Liver (tissue), 9 donors: Measurements from ENCODE around the gene STOML2. TPM values are rescaled to one million over a fixed set of nuclear protein-coding genes. Genes with fewer than 3 reads are reported as not detected.

Experiments used
- DNase-seq: peaks from one replicate; pipeline ENCODE4 v3.0.0-alpha.2; 2017; ENCODE audit warnings: low spot score
- H3K27ac ChIP-seq, 2 donors: one replicate each; pipeline ENCODE4 v1.7.0; 2013; ENCODE audit warnings: inconsistent platforms in 2 of 2, low read length in 2 of 2, control low read depth in 1 of 2, low read depth in 1 of 2, mild to moderate bottlenecking in 1 of 2
- H3K27me3 ChIP-seq, 4 donors: one replicate each; pipeline versions ENCODE4 v1.6.1 to v1.7.0; 2013; ENCODE audit warnings: low read length in 3 of 4, inconsistent platforms in 1 of 4, mild to moderate bottlenecking in 1 of 4, moderate library complexity in 1 of 4; ENCODE audit not compliant: control insufficient read depth in 4 of 4, insufficient read depth in 4 of 4
- H3K36me3 ChIP-seq, 4 donors: one replicate each; pipeline versions ENCODE4 v1.6.1 to v1.7.0; 2013; ENCODE audit warnings: low read length in 3 of 4, mild to moderate bottlenecking in 3 of 4, low read depth in 1 of 4, moderate library complexity in 1 of 4; ENCODE audit not compliant: control insufficient read depth in 4 of 4, insufficient read depth in 3 of 4
- H3K4me1 ChIP-seq, 4 donors: one replicate each; pipeline versions ENCODE4 v1.6.1 to v1.7.0; 2013; ENCODE audit warnings: low read length in 3 of 4, mild to moderate bottlenecking in 3 of 4, moderate library complexity in 1 of 4; ENCODE audit not compliant: control insufficient read depth in 4 of 4, insufficient read depth in 4 of 4
- H3K4me3 ChIP-seq, 3 donors: one replicate each; pipeline versions ENCODE4 v1.6.1 to v1.7.0; 2013; ENCODE audit warnings: low read length in 3 of 3, control low read depth in 1 of 3, low read depth in 1 of 3, mild to moderate bottlenecking in 1 of 3
- H3K9ac ChIP-seq, 2 donors: one replicate each; pipeline ENCODE4 v1.7.0; 2013; ENCODE audit warnings: low read length in 2 of 2, mild to moderate bottlenecking in 2 of 2, moderate library complexity in 2 of 2, control low read depth in 1 of 2, low read depth in 1 of 2
- H3K9me3 ChIP-seq, 4 donors: one replicate each; pipeline versions ENCODE4 v1.6.1 to v1.7.0; 2013; ENCODE audit warnings: low read length in 3 of 4; ENCODE audit not compliant: control insufficient read depth in 4 of 4
- EGR1 ChIP-seq, 2 donors: IDR thresholded peaks; 2 replicates each; pipeline ENCODE4 v1.6.1; 2016 to 2018; ENCODE audit warnings: antibody characterized with exemption in 2 of 2, low read depth in 2 of 2
- FOXA1 ChIP-seq: IDR thresholded peaks from 2 replicates; pipeline ENCODE4 v1.6.1; 2016; ENCODE audit warnings: antibody characterized with exemption
- FOXA2 ChIP-seq: IDR thresholded peaks from 2 replicates; pipeline ENCODE4 v1.6.1; 2016; ENCODE audit warnings: antibody characterized with exemption
- GABPA ChIP-seq, 2 donors: IDR thresholded peaks in 1 of 2; conservative IDR thresholded peaks in 1 of 2; 2 replicates each; pipeline ENCODE4 v1.6.1; 2016; ENCODE audit warnings: antibody characterized with exemption in 2 of 2, mild to moderate bottlenecking in 1 of 2, moderate library complexity in 1 of 2
- HNF4A ChIP-seq, 2 donors: conservative IDR thresholded peaks; 2 replicates each; pipeline ENCODE4 v1.6.1; 2016; ENCODE audit warnings: antibody characterized with exemption in 2 of 2, mild to moderate bottlenecking in 2 of 2
- HNF4G ChIP-seq: IDR thresholded peaks from 2 replicates; pipeline ENCODE4 v1.6.1; 2016; ENCODE audit warnings: antibody characterized with exemption
- JUND ChIP-seq, 2 donors: IDR thresholded peaks; 2 replicates each; pipeline ENCODE4 v1.6.1; 2016; ENCODE audit warnings: antibody characterized with exemption in 2 of 2
- NR2F2 ChIP-seq: IDR thresholded peaks from 2 replicates; pipeline ENCODE4 v1.6.1; 2016; ENCODE audit warnings: antibody characterized with exemption
- RAD21 ChIP-seq, 2 donors: IDR thresholded peaks; 2 replicates each; pipeline ENCODE4 v1.6.1; 2016; ENCODE audit warnings: antibody characterized with exemption in 2 of 2, mild to moderate bottlenecking in 2 of 2
- RXRA ChIP-seq, 2 donors: IDR thresholded peaks; 2 replicates each; pipeline ENCODE4 v1.6.1; 2017 to 2018; ENCODE audit warnings: antibody characterized with exemption in 2 of 2, mild to moderate bottlenecking in 1 of 2
- TAF1 ChIP-seq: conservative IDR thresholded peaks from 2 replicates; pipeline ENCODE4 v1.6.1; 2016; ENCODE audit warnings: antibody characterized with exemption, mild to moderate bottlenecking
- YY1 ChIP-seq: IDR thresholded peaks from 2 replicates; pipeline ENCODE4 v1.6.1; 2016; ENCODE audit warnings: antibody characterized with exemption, mild to moderate bottlenecking
- WGBS: extraction: QIAGEN DNeasy Blood & Tissue Kit; methylation state at CpG from one replicate; pipeline ENCODE4 v1.1.7; 2013; 5-methylcytosine and 5-hydroxymethylcytosine counted together
- polyA plus RNA-seq, 2 donors: library from polyadenylated mRNA; stranded (reverse) in 1 of 2; unstranded in 1 of 2; fragments of 200-250 nt in 1 of 2; fragments of >200 nt in 1 of 2; fragmentation: Nextera tagmentation in 1 of 2; extraction: Ambion mirVana in 1 of 2; gene quantifications; one replicate each; pipeline versions ENCODE4 v1.2.1 to v1.2.3, GENCODE V29; 2013 to 2015
- total RNA-seq, 2 donors: library from RNA; depleted of rRNA; stranded (reverse); fragments of >200 nt; gene quantifications; one replicate each; pipeline ENCODE4 v1.2.3, GENCODE V29; 2014
- TF ChIP-seq, protein P1 (sequence below): fragments of 150-350 bp; IDR thresholded peaks from 2 replicates; pipeline ENCODE4 v1.5.1; 2017; ENCODE audit warnings: improper control_type of control experiment, low read depth, low read length; ENCODE audit not compliant: missing input control
- TF ChIP-seq, protein P2 (sequence below): IDR thresholded peaks from 2 replicates; pipeline ENCODE4 v1.6.1; 2016; ENCODE audit warnings: antibody characterized with exemption
- TF ChIP-seq, protein P3 (sequence below): IDR thresholded peaks from 2 replicates; pipeline ENCODE4 v1.6.1; 2016; ENCODE audit warnings: antibody characterized with exemption
- TF ChIP-seq, protein P4 (sequence below): IDR thresholded peaks from 2 replicates; pipeline ENCODE4 v1.6.1; 2016; ENCODE audit warnings: antibody characterized with exemption, mild to moderate bottlenecking
- donor health status: healthy.
- donor health status: healthy.
- donor health status: healthy.
- donor health status: healthy.
- donor health status: healthy.

Gene STOML2
- total and polyA plus RNA-seq, 4 donors: 77.8 to 96.8 (median 81.5) TPM

DNA sequence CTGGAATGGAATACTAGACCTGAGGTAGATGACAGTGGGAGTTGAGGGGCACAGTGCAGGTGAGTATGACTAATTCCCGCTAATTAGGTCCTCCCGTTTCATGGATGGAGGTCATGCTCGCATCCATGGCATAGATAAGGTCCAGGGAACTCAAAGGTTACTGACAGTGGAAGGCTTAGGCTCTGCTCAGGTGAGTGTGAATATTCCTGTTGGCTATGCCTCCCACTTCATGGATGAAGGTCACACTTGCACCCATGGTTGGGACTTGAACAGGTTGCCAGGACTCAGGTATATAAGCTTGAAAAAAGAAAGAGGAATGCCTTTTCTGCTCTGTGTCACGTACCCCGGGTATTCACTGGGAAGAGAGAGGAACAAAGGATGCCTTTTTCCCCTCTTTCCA, 39.1 kb upstream of the STOML2 start:
- no peak overlapping the region for H3K27ac ChIP-seq
- peak overlapping the region in 2 of 3 donors; percentile 16 to 42 for H3K4me3 ChIP-seq
- H3K36me3 ChIP-seq: no peaks in the 10 kb centered on the region
- no peak for DNase-seq
- no peaks in the 10 kb centered on the region for H3K4me1 ChIP-seq
- 90% methylated on average over 5 of the region's 5 CpGs for WGBS
- TF ChIP-seq, protein P1, sequence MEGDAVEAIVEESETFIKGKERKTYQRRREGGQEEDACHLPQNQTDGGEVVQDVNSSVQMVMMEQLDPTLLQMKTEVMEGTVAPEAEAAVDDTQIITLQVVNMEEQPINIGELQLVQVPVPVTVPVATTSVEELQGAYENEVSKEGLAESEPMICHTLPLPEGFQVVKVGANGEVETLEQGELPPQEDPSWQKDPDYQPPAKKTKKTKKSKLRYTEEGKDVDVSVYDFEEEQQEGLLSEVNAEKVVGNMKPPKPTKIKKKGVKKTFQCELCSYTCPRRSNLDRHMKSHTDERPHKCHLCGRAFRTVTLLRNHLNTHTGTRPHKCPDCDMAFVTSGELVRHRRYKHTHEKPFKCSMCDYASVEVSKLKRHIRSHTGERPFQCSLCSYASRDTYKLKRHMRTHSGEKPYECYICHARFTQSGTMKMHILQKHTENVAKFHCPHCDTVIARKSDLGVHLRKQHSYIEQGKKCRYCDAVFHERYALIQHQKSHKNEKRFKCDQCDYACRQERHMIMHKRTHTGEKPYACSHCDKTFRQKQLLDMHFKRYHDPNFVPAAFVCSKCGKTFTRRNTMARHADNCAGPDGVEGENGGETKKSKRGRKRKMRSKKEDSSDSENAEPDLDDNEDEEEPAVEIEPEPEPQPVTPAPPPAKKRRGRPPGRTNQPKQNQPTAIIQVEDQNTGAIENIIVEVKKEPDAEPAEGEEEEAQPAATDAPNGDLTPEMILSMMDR: no peak
- no peak for TF ChIP-seq FOXA2
- TF ChIP-seq FOXA1: no peak
- TF ChIP-seq, protein P2, sequence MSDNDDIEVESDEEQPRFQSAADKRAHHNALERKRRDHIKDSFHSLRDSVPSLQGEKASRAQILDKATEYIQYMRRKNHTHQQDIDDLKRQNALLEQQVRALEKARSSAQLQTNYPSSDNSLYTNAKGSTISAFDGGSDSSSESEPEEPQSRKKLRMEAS: no peak
- no peak for TF ChIP-seq RXRA (IDR thresholded peaks at IDR 0.05)
- no peak for TF ChIP-seq RAD21 (IDR thresholded peaks at IDR 0.05)
- no peak for TF ChIP-seq HNF4A (conservative IDR thresholded peaks at IDR 0.05)
- no peak for TF ChIP-seq HNF4G
- TF ChIP-seq YY1: no peak
- no peak for TF ChIP-seq JUND (IDR thresholded peaks at IDR 0.05)
- peaks cover 7 to 17% (median 12%) of the 10 kb centered on the region in 4 donors for H3K9me3 ChIP-seq
- H3K27me3 ChIP-seq: no peaks in the 10 kb centered on the region
- H3K9ac ChIP-seq: no peak overlapping the region

DNA sequence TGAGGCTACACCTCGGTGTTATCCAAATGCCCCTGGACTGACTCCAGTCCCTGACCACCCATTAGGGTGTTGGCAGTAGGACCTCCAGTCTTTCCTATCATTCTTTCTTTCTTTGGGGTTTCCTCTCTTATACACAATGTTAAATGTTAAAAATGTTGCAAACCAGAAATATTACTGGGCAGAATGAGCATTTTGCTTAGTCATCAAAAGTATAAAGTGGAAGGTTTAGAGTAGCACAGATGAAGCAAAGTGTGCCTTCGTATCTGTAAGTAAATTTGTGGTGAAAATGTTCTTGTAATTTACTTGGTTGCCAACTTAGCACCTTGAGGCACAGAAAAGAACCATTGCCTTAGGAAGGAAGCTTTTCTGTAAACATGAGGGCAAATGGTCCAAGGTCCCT, 37.2 kb upstream of the STOML2 start:
- 89% methylated on average over 2 of the region's 2 CpGs for WGBS
- Histone ChIP-seq H3K4me3 (no peak overlapping the region), H3K27ac (no peak overlapping the region), H3K9me3 (peaks cover 7 to 17% (median 11%) of the 10 kb centered on the region in 4 donors), H3K27me3 (no peaks in the 10 kb centered on the region), H3K4me1 (no peaks in the 10 kb centered on the region), H3K9ac (no peak overlapping the region), H3K36me3 (no peaks in the 10 kb centered on the region)
- TF ChIP-seq RXRA (IDR thresholded peaks at IDR 0.05): no peak
- no peak for DNase-seq

DNA sequence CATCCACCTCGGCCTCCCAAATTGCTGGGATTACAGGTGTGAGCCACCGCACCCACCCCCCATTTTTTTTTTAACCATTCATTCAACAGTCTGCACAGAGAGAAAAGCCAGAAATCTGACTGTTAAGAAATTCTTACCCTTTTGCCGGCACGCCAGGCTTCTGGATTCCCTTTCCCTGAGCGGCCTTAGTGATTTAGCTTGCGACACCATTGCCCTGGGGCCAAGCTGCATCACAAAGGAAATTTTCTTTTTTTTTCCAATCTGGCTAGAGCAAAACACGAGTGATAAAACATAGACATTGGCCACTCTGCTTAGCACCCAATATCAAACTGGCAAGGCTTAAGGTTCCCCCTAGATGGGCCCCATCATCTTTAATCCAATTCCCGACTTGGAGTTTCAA, 33.9 kb upstream of the STOML2 start:
- 85% methylated on average over 8 of the region's 8 CpGs for WGBS
- Histone ChIP-seq H3K9ac (no peak overlapping the region), H3K4me1 (peaks cover 0 to 11% (median 5%) of the 10 kb centered on the region in 4 donors), H3K4me3 (no peak overlapping the region), H3K27ac (no peak overlapping the region), H3K36me3 (no peaks in the 10 kb centered on the region), H3K27me3 (no peaks in the 10 kb centered on the region), H3K9me3 (peaks cover 2 to 4% (median 3%) of the 10 kb centered on the region in 4 donors)
- DNase-seq: no peak
- TF ChIP-seq, protein P2: no peak
- no peak for TF ChIP-seq EGR1 (IDR thresholded peaks at IDR 0.05; ENCODE audit: low read depth in 2 of 2)
- no peak for TF ChIP-seq NR2F2
- no peak for TF ChIP-seq RAD21 (IDR thresholded peaks at IDR 0.05)
- TF ChIP-seq JUND (IDR thresholded peaks at IDR 0.05): no peak
- no peak for TF ChIP-seq HNF4A (conservative IDR thresholded peaks at IDR 0.05)

DNA sequence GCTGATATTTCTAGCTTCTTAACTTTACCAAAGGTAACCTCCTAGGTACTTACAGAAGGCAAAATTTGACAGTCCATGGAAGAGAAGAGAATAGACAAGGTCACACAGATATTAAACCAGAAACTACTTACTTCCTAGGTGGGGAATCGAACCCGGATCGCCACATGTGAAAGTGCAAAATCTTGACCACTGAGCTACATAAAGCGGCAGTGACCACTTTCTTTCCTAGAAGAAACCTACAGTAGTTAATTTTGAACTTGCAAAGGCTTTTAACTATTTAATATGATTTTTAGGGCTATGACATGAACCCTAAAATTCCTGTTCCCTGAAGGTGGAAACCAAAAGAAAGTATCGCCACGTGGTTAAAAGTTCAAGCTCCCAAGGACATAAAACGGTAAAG, 33.1 kb upstream of the STOML2 start:
- 90% methylated on average over 7 of the region's 7 CpGs for WGBS
- Histone ChIP-seq H3K4me3 (no peak overlapping the region), H3K9ac (no peak overlapping the region), H3K27ac (no peak overlapping the region), H3K27me3 (no peaks in the 10 kb centered on the region), H3K4me1 (peaks cover 0 to 11% (median 5%) of the 10 kb centered on the region in 4 donors), H3K9me3 (peaks cover 0 to under 1% (median 0%) of the 10 kb centered on the region in 4 donors), H3K36me3 (no peaks in the 10 kb centered on the region)
- DNase-seq: no peak
- TF ChIP-seq TAF1 (no peak), JUND (IDR thresholded peaks at IDR 0.05) (no peak), GABPA (IDR thresholded peaks at IDR 0.05 in 1 of 2, conservative IDR thresholded peaks at IDR 0.05 in 1 of 2) (no peak), FOXA2 (no peak)
- TF ChIP-seq, protein P2: no peak
- TF ChIP-seq, protein P3, sequence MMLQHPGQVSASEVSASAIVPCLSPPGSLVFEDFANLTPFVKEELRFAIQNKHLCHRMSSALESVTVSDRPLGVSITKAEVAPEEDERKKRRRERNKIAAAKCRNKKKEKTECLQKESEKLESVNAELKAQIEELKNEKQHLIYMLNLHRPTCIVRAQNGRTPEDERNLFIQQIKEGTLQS: no peak
- TF ChIP-seq, protein P4, sequence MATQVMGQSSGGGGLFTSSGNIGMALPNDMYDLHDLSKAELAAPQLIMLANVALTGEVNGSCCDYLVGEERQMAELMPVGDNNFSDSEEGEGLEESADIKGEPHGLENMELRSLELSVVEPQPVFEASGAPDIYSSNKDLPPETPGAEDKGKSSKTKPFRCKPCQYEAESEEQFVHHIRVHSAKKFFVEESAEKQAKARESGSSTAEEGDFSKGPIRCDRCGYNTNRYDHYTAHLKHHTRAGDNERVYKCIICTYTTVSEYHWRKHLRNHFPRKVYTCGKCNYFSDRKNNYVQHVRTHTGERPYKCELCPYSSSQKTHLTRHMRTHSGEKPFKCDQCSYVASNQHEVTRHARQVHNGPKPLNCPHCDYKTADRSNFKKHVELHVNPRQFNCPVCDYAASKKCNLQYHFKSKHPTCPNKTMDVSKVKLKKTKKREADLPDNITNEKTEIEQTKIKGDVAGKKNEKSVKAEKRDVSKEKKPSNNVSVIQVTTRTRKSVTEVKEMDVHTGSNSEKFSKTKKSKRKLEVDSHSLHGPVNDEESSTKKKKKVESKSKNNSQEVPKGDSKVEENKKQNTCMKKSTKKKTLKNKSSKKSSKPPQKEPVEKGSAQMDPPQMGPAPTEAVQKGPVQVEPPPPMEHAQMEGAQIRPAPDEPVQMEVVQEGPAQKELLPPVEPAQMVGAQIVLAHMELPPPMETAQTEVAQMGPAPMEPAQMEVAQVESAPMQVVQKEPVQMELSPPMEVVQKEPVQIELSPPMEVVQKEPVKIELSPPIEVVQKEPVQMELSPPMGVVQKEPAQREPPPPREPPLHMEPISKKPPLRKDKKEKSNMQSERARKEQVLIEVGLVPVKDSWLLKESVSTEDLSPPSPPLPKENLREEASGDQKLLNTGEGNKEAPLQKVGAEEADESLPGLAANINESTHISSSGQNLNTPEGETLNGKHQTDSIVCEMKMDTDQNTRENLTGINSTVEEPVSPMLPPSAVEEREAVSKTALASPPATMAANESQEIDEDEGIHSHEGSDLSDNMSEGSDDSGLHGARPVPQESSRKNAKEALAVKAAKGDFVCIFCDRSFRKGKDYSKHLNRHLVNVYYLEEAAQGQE: no peak
